Urinary bladder (tissue), 4 donors: Measurements from ENCODE around the gene MTMR3. TPM values are rescaled to one million over a fixed set of nuclear protein-coding genes. Genes with fewer than 3 reads are reported as not detected.

Experiments used
- DNase-seq: peaks from one replicate; pipeline ENCODE4 v3.0.0-alpha.2; 2015; ENCODE audit errors: extremely low spot score
- H3K27ac ChIP-seq: one replicate; pipeline ENCODE4 v1.5.1; 2013; ENCODE audit warnings: low read depth, mild to moderate bottlenecking, moderate library complexity
- H3K36me3 ChIP-seq: one replicate; pipeline ENCODE4 v1.6.1; 2013; ENCODE audit warnings: mild to moderate bottlenecking, moderate library complexity; ENCODE audit not compliant: insufficient read depth
- H3K4me1 ChIP-seq: one replicate; pipeline ENCODE4 v1.6.1; 2013; ENCODE audit warnings: mild to moderate bottlenecking, moderate library complexity; ENCODE audit not compliant: insufficient read depth
- H3K4me3 ChIP-seq: one replicate; pipeline ENCODE4 v1.5.1; 2013; ENCODE audit warnings: low read depth, low read length
- WGBS: extraction: QIAGEN DNeasy Blood & Tissue Kit; methylation state at CpG from one replicate; pipeline ENCODE4 v1.1.7; 2013; 5-methylcytosine and 5-hydroxymethylcytosine counted together
- polyA plus RNA-seq: library from polyadenylated mRNA; stranded (reverse); fragments of 200-250 nt; gene quantifications from one replicate; pipeline ENCODE4 v1.2.3, GENCODE V29; 2013
- small RNA-seq: library from RNA; depleted of rRNA; stranded (forward); fragments of <200 nt; gene quantifications from one replicate; pipeline ENCODE3, GENCODE V24; 2014
- total RNA-seq: library from RNA; depleted of rRNA; stranded (reverse); fragments of >200 nt; gene quantifications from one replicate; pipeline ENCODE4 v1.2.3, GENCODE V29; 2014
- donor health status: healthy with polysubstance abuse.
- donor health status: healthy.

Gene MTMR3
- total and polyA plus RNA-seq, 2 donors: 17.8 to 62.7 TPM

DNA sequence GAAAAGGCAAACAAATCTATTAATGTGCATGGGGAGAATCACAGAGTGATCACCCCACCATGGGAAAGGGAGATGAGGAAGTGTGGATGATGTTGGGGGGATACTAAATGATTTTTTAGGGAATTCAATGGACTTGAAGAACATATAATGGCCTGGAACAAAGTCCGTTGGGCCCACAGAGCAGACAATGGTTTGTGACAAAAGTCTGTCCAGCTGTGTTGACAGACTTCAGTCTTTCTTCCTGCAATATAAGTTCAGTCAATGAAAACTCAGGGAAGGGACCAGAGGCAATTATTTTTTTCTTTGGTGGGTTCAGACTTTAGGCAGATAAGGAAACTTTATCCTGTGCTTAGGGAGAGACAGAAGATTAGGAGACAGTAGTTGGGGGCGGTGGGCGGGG is 179.3 kb downstream of the MTMR3 start:
- H3K36me3 ChIP-seq: no peaks in the 10 kb centered on the region
- 69% methylated on average over 3 of the region's 3 CpGs for whole genome bisulfite sequencing
- no peak overlapping the region for H3K27ac ChIP-seq
- no peak overlapping the region for H3K4me3 ChIP-seq
- H3K4me1 ChIP-seq: no peaks in the 10 kb centered on the region
- DNase-seq: no peak

DNA sequence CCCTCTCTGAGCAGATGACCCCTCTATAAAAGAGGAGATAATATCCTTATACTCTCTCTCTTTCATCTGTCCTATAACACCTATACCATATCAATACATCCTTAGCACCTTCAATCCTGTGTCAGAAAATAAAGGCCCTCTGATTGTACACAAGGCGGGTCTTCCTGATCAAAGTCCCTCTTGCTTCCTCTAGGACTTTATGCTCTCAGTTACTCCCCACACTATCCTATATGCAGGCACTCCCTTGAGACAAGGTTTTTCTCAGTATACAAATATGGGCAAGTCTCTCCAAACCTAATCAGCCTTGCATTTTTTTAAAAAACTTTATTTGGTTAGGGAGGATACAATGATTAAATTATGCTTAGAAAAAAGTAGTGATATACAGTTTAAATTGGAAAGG is 180.0 kb downstream of the MTMR3 start:
- H3K4me3 ChIP-seq: no peak overlapping the region
- H3K27ac ChIP-seq: no peak overlapping the region
- DNase-seq: no peak
- 83% methylated on average over 1 of the region's 1 CpG for WGBS
- H3K4me1 ChIP-seq: no peaks in the 10 kb centered on the region
- no peaks in the 10 kb centered on the region for H3K36me3 ChIP-seq

DNA sequence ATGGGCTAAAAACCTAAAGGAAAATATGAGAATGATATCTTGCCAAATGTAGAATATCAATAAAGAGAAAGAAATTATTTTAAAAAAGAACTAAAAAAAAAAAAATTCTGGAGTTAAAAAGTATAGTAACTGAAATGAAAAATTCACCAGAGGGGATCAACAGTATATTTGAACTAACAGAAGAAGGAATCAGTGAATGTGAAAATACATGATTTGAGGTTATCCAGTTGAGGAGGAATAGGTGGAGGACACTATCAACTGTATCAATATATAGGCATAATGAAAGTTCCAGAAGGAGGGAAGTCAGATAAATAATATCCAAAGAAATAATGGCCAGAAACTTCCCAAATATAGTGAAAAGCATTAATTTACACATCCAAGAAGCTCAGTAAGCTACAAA is 181.2 kb downstream of the MTMR3 start:
- no peak for DNase-seq
- H3K4me3 ChIP-seq: no peak overlapping the region
- no peaks in the 10 kb centered on the region for H3K36me3 ChIP-seq
- H3K4me1 ChIP-seq: no peaks in the 10 kb centered on the region
- no peak overlapping the region for H3K27ac ChIP-seq

DNA sequence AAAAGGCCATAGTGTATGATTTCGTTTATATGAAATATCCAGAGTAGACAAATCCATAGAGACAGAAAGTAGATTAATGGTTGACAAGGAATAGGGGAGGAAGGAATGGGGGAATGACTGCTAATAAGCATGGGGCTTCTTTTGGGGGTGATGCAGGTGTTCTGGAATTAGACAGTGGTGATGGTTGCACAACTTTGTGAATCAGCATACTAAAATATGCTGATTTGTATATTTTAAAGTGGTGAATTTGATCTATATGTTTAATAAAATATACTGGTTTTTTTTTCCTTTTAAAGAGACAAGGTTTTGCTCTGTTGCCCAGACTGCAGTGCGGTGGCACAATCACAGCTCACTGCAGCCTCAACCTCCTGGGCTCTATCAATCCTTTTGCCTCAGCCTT is 190.8 kb downstream of the MTMR3 start:
- DNase-seq: no peak
- H3K4me3 ChIP-seq: no peak overlapping the region
- no peaks in the 10 kb centered on the region for H3K4me1 ChIP-seq
- 64% methylated on average over 2 of the region's 2 CpGs for WGBS
- no peaks in the 10 kb centered on the region for H3K36me3 ChIP-seq
- no peak overlapping the region for H3K27ac ChIP-seq

DNA sequence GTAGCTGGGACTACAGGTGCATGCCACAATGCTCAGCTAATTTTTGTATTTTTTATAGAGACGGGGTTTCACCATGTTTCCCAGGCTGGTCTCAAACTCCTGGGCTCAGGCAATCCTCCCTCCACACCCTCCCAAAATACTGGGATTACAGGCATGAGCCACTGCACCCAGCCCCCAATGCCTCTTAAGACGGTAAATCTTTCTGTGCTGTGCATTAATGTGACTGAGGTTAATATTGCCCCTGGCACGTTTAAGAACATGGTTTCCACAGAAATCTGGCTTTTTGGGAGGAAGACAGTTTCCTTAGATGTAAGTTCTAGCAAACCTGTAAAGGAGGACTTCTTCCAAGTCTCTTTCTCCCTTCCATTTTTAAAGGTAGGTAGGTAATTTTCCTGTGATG is 191.2 kb downstream of the MTMR3 start:
- Histone ChIP-seq H3K36me3 (no peaks in the 10 kb centered on the region), H3K4me3 (no peak overlapping the region), H3K27ac (no peak overlapping the region), H3K4me1 (no peaks in the 10 kb centered on the region)
- 44% methylated on average over 3 of the region's 3 CpGs for WGBS
- DNase-seq: no peak

DNA sequence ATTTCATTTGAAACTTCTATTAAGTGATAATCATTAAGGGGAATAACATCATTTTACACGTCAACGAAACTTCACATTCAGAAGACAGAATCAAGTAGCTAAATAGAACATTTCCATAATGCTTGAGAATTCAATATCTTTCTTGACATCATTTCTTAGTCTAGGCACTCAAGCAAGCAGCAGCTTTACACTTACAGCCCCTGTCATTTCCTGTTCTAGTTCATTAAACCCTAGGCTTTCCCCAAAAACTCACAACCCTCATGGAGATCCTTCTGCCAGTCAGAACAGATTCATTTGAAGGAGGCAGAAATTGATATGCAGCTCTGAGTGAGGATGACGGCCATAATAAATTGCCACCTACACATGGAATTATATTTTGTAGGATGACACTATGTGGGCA is 192.0 kb downstream of the MTMR3 start:
- no peaks in the 10 kb centered on the region for H3K36me3 ChIP-seq
- no peak for DNase-seq
- H3K27ac ChIP-seq: no peak overlapping the region
- 86% methylated on average over 3 of the region's 3 CpGs for WGBS
- no peak overlapping the region for H3K4me3 ChIP-seq
- no peaks in the 10 kb centered on the region for H3K4me1 ChIP-seq

DNA sequence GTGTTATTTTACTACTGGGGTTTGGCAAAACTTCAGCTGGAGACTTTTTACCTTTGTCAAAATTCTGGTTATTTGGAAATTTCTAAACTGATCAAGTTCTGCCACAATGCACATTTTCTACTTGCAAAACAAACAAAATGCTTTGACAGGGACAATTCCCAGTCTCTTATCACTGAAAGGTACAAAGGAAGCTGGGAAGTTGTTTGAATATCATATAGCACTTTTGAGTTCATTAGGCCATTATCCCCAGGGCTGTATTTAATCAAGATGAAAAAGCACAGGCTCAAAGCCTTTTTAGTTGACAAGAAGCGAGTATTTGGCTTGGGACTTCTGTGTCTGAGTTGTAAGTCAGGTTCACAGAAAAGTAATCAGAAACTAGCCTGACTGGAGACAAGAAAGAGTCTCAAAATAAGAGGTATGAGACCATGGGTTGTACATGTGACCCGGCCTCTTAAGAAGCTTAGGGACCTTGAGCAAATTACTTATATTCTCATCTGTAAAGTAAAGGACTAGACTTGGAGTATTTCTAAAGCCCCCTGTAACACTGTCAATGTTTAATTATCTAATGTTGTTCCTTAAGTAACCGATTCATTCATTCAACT is 194.4 kb downstream of the MTMR3 start:
- no peak for DNase-seq
- Histone ChIP-seq H3K36me3 (no peaks in the 10 kb centered on the region), H3K4me1 (no peaks in the 10 kb centered on the region), H3K4me3 (no peak overlapping the region), H3K27ac (no peak overlapping the region)
- WGBS: 70% methylated on average over 3 of the region's 3 CpGs

DNA sequence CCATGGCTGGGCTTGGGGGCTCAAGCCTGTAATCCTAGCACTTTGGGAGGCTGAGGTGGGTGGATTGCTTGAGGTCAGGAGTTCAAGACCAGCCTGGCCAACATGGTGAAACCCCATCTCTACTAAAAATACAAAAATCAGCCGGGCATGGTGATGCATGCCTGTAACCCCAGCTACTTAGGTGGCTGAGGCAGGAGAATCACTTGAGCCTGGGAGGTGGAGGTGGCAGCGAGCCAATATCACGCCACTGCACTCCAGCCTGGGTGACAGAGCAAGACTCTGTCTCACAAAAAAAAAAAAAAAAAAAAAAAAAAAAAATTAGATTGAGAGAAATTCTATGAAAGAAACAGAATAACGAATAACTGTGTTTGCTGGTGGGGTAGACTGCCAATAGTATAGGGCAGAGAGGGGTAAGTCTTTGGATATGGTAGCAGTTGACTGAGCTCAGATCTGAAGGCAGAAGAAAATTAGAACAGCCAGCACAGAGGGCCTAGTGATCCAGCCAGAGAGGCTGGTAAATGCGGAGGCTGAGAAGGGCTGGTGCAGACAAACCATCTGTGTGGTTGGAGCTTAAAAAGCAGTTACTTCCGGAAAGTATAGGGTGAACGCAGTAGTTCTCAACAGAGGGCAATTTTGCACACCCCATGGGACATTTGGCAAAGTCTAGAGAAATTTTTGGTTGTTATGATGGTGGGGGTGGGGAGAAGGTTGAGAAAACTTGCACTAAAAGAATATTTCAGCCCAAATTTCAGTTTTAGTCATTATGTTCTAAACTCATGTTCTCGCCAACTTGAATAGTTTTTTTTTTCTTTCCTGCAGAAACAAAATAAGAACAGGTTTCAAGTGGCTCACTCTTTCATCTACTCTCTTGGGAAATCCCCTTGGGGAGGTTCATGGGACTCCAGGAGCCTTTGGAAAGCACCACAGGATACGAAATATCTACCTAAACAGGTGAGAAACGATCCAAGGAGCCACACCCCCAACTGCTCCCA is 195.6 kb downstream of the MTMR3 start:
- Histone ChIP-seq H3K4me1 (no peaks in the 10 kb centered on the region), H3K27ac (no peak overlapping the region), H3K36me3 (no peaks in the 10 kb centered on the region), H3K4me3 (no peak overlapping the region)
- no peak for DNase-seq
- 79% methylated on average over 10 of the region's 10 CpGs for WGBS

DNA sequence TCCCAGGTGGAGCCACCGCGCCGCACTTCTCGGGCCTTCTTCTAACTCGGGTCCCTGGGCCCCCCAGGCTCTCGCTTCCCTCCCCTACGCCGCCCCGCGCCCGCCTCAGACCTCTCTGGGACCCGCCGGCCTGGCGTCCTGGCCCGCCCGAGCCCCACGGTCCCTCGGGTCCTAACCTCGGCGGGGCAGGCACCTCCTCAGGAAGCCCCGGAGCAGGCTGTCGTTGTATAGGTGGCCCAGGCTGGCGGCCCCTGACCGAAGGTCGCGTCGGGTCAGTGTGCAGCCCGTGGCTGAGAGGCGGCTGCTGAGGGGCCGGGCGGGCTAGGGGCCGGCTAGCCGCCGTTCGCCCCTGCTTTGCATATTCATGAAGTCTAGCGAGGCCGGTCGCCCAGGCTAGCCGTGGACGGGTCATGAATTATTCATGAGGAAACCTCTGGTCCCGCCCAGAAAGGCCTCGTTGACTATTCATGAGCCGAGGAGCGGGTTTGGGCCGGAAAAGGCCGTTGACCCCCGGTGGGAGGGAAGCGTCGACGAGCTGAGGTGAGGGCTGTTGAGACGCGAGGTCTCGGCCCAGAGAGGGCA is 197.1 kb downstream of the MTMR3 start, which contains the start of gene HORMAD2:
Gene HORMAD2, plus strand, starts transcription at position 513 of the 582 bp plus-strand sequence. CDS start 13,489 bp downstream, outside the sequence.
- Histone ChIP-seq H3K27ac (no peak within 1 kb of the TSS), H3K4me1 (no peaks in the 10 kb centered on the region), H3K36me3 (no peaks in the 10 kb centered on the region), H3K4me3 (no peak within 1 kb of the TSS)
- DNase-seq: no peak
- 24% methylated on average over 53 of the region's 53 CpGs for WGBS

Small RNAs within 50 kb of the gene (small RNA-seq; reads per million reads assigned to genes)
- gene MIR6818: not detected
- not detected for gene RNU6-331P

Other genes starting within 250 kb of the MTMR3 start
- gene CABP7, start 163.2 kb upstream of the MTMR3 start, total RNA-seq: 0.11 TPM
- 0.05 TPM for gene CABP7, start 163.2 kb upstream of the MTMR3 start, polyA plus RNA-seq
- gene ZMAT5, start 116.2 kb upstream of the MTMR3 start, total RNA-seq: 14.1 TPM
- gene ZMAT5, start 116.2 kb upstream of the MTMR3 start, polyA plus RNA-seq: 27.8 TPM
- gene UQCR10, start 115.8 kb upstream of the MTMR3 start, total RNA-seq: 59.6 TPM
- 155 TPM for gene UQCR10, start 115.8 kb upstream of the MTMR3 start, polyA plus RNA-seq
- gene ASCC2, start 44.9 kb upstream of the MTMR3 start, total RNA-seq: 28.7 TPM
- gene ASCC2, start 44.9 kb upstream of the MTMR3 start, polyA plus RNA-seq: 41.8 TPM
- gene HORMAD2, start 197.3 kb downstream of the MTMR3 start, total RNA-seq: not detected
- gene HORMAD2, start 197.3 kb downstream of the MTMR3 start, polyA plus RNA-seq: 0.04 TPM